Trophoblast cell (in vitro differentiated cells and primary cell): Measurements from ENCODE around the gene ARHGEF39.
A peak's percentile ranks its signal among the peaks of the same experiment; 100 is the strongest.

Source experiments
- DNase-seq, 2 donors: peaks; one replicate each; pipeline ENCODE4 v3.0.0-alpha.2; 2016
- H2AFZ ChIP-seq: 2 replicates; pipeline ENCODE4 v1.6.1; 2013; ENCODE audit warnings: low read length, moderate library complexity, mild to moderate bottlenecking; ENCODE audit not compliant: insufficient read depth, poor library complexity
- H2AK5ac ChIP-seq: 2 replicates; pipeline ENCODE4 v1.6.1; 2013; ENCODE audit warnings: mild to moderate bottlenecking, low read length
- H2BK120ac ChIP-seq: 2 replicates; pipeline ENCODE4 v1.6.1; 2013; ENCODE audit warnings: low read length, mild to moderate bottlenecking, moderate library complexity; ENCODE audit not compliant: insufficient read depth, poor library complexity
- H2BK12ac ChIP-seq: 2 replicates; pipeline ENCODE4 v1.6.1; 2013; ENCODE audit warnings: mild to moderate bottlenecking, low read length, moderate library complexity
- H2BK5ac ChIP-seq: 2 replicates; pipeline ENCODE4 v1.6.1; 2013; ENCODE audit warnings: low read length, low read depth, moderate library complexity, mild to moderate bottlenecking; ENCODE audit not compliant: poor library complexity
- H3K14ac ChIP-seq: 2 replicates; pipeline ENCODE4 v1.6.1; 2013; ENCODE audit warnings: mild to moderate bottlenecking, low read length
- H3K18ac ChIP-seq: 2 replicates; pipeline ENCODE4 v1.6.1; 2013; ENCODE audit warnings: mild to moderate bottlenecking, low read length
- H3K23ac ChIP-seq: 2 replicates; pipeline ENCODE4 v1.6.1; 2013; ENCODE audit warnings: low read length
- H3K27ac ChIP-seq: 2 replicates; pipeline ENCODE4 v1.5.1; 2013; ENCODE audit warnings: low read depth, mild to moderate bottlenecking, inconsistent platforms, low read length, moderate library complexity
- H3K27me3 ChIP-seq: 2 replicates; pipeline ENCODE4 v1.6.1; 2013; ENCODE audit warnings: inconsistent platforms, mild to moderate bottlenecking, low read length, moderate library complexity; ENCODE audit not compliant: insufficient read depth
- H3K36me3 ChIP-seq, 2 experiments: 1 replicate in 1 of 2; 2 replicates in 1 of 2; pipeline ENCODE4 v1.6.1; 2013; ENCODE audit warnings: low read length in 2 of 2, mild to moderate bottlenecking in 2 of 2, moderate library complexity in 1 of 2; ENCODE audit not compliant: insufficient read depth in 2 of 2, control insufficient read depth in 1 of 2
- H3K4ac ChIP-seq: 2 replicates; pipeline ENCODE4 v1.6.1; 2013; ENCODE audit warnings: low read depth, mild to moderate bottlenecking, low read length, moderate library complexity
- H3K4me1 ChIP-seq, 2 experiments: 1 replicate in 1 of 2; 2 replicates in 1 of 2; pipeline ENCODE4 v1.6.1; 2013; ENCODE audit warnings: low read length in 2 of 2, mild to moderate bottlenecking in 2 of 2, moderate library complexity in 1 of 2; ENCODE audit not compliant: insufficient read depth in 2 of 2, control insufficient read depth in 1 of 2
- H3K4me2 ChIP-seq: 2 replicates; pipeline ENCODE4 v1.6.1; 2013; ENCODE audit warnings: inconsistent platforms, mild to moderate bottlenecking, low read length, moderate library complexity
- H3K4me3 ChIP-seq: 2 replicates; pipeline ENCODE4 v1.5.1; 2013; ENCODE audit warnings: mild to moderate bottlenecking, low read depth, low read length, inconsistent platforms
- H3K79me1 ChIP-seq: one replicate; pipeline ENCODE4 v1.6.1; 2013; ENCODE audit warnings: low read length
- H3K79me2 ChIP-seq: 2 replicates; pipeline ENCODE4 v1.6.1; 2013; ENCODE audit warnings: low read length, mild to moderate bottlenecking; ENCODE audit not compliant: control insufficient read depth, insufficient read depth, poor library complexity
- H3K9ac ChIP-seq: 2 replicates; pipeline ENCODE4 v1.6.1; 2013; ENCODE audit warnings: mild to moderate bottlenecking, low read length
- H3K9me3 ChIP-seq: 2 replicates; pipeline ENCODE4 v1.6.1; 2013; ENCODE audit warnings: low read depth, mild to moderate bottlenecking, control low read depth, inconsistent platforms, low read length; ENCODE audit not compliant: insufficient read depth
- H4K12ac ChIP-seq: 2 replicates; pipeline ENCODE4 v1.6.1; 2013; ENCODE audit warnings: low read depth, mild to moderate bottlenecking, low read length, moderate library complexity
- H4K8ac ChIP-seq: 2 replicates; pipeline ENCODE4 v1.6.1; 2013; ENCODE audit warnings: low read depth, mild to moderate bottlenecking, low read length, moderate library complexity
- H4K91ac ChIP-seq: one replicate; pipeline ENCODE4 v1.6.1; 2013; ENCODE audit warnings: low read depth, mild to moderate bottlenecking, low read length, moderate library complexity
- WGBS: extraction: QIAGEN DNeasy Blood & Tissue Kit; methylation state at CpG from one replicate; pipeline ENCODE4 v1.1.7; 2013; ENCODE audit warnings: missing lambda C conversion rate; ENCODE audit not compliant: insufficient read length, insufficient coverage; ENCODE audit errors: extremely low coverage; 5-methylcytosine and 5-hydroxymethylcytosine counted together

The ARHGEF39 gene

GRCh38 chr9:35711501-35712428 is 46.8 kb upstream of the ARHGEF39 start:
- no peak overlapping the region for H3K4me2 ChIP-seq
- no peak overlapping the region for H3K14ac ChIP-seq
- H4K91ac ChIP-seq: no peak overlapping the region
- no peaks in the 10 kb centered on the region for H3K79me1 ChIP-seq
- no peaks in the 10 kb centered on the region for H3K27me3 ChIP-seq
- H2BK120ac ChIP-seq: no peak overlapping the region
- no peaks in the 10 kb centered on the region for H3K9me3 ChIP-seq
- H3K23ac ChIP-seq: no peak overlapping the region
- no peak overlapping the region for H2BK5ac ChIP-seq
- no CpG with 5 or more reads among the region's 21 CpGs for WGBS
- H3K4ac ChIP-seq: no peak overlapping the region
- no peak overlapping the region for H3K4me3 ChIP-seq
- no peak overlapping the region for H3K9ac ChIP-seq
- no peaks in the 10 kb centered on the region for H3K79me2 ChIP-seq
- no peak overlapping the region for H3K27ac ChIP-seq
- DNase-seq: peak; percentile 77 to 85
- no peak overlapping the region for H4K12ac ChIP-seq
- H2AFZ ChIP-seq: no peak overlapping the region
- H3K18ac ChIP-seq: no peak overlapping the region
- H3K36me3 ChIP-seq: peaks cover 66 to 75% of the 10 kb centered on the region in 2 experiments
- no peak overlapping the region for H2AK5ac ChIP-seq
- no peak overlapping the region for H2BK12ac ChIP-seq
- H4K8ac ChIP-seq: no peak overlapping the region
- no peaks in the 10 kb centered on the region for H3K4me1 ChIP-seq

- no peak overlapping the region for H3K4me3 ChIP-seq
- no peak overlapping the region for H3K14ac ChIP-seq
- peaks cover 70 to 76% of the 10 kb centered on the region in 2 experiments for H3K36me3 ChIP-seq
- H2BK120ac ChIP-seq: no peak overlapping the region
- H2BK12ac ChIP-seq: no peak overlapping the region
- H3K9ac ChIP-seq: no peak overlapping the region
- H4K8ac ChIP-seq: no peak overlapping the region
- H3K4me1 ChIP-seq: no peaks in the 10 kb centered on the region
- H3K23ac ChIP-seq: no peak overlapping the region
- no peaks in the 10 kb centered on the region for H3K9me3 ChIP-seq
- H3K27me3 ChIP-seq: no peaks in the 10 kb centered on the region
- H2AFZ ChIP-seq: no peak overlapping the region
- H3K4ac ChIP-seq: no peak overlapping the region
- no peak overlapping the region for H4K91ac ChIP-seq
- H3K79me1 ChIP-seq: no peaks in the 10 kb centered on the region
- no peak overlapping the region for H3K18ac ChIP-seq
- no peaks in the 10 kb centered on the region for H3K79me2 ChIP-seq
- no peak overlapping the region for H3K4me2 ChIP-seq
- H4K12ac ChIP-seq: no peak overlapping the region
- DNase-seq: no peak
- H2AK5ac ChIP-seq: no peak overlapping the region
- H2BK5ac ChIP-seq: no peak overlapping the region
- H3K27ac ChIP-seq: no peak overlapping the region
- no CpG with 5 or more reads among the region's 7 CpGs for WGBS
These were observed 46.0 kb upstream of the ARHGEF39 start for GRCh38 chr9:35710818-35711500.

GRCh38 chr9:35708146-35708545 is 43.2 kb upstream of the ARHGEF39 start:
- H2BK12ac ChIP-seq: no peak overlapping the region
- no peak overlapping the region for H2BK120ac ChIP-seq
- H3K79me2 ChIP-seq: no peaks in the 10 kb centered on the region
- no peak overlapping the region for H3K4me2 ChIP-seq
- H3K4me3 ChIP-seq: no peak overlapping the region
- no peak overlapping the region for H3K9ac ChIP-seq
- no peak overlapping the region for H4K91ac ChIP-seq
- H3K79me1 ChIP-seq: no peaks in the 10 kb centered on the region
- peaks cover 1% of the 10 kb centered on the region for H3K9me3 ChIP-seq
- no peak overlapping the region for H3K23ac ChIP-seq
- no peak overlapping the region for H2BK5ac ChIP-seq
- no peak overlapping the region for H4K8ac ChIP-seq
- no peaks in the 10 kb centered on the region for H3K4me1 ChIP-seq
- no peak overlapping the region for H2AK5ac ChIP-seq
- no peak overlapping the region for H3K27ac ChIP-seq
- WGBS: no CpG with 5 or more reads among the region's 4 CpGs
- no peak overlapping the region for H3K14ac ChIP-seq
- no peak overlapping the region for H2AFZ ChIP-seq
- H3K18ac ChIP-seq: no peak overlapping the region
- H3K27me3 ChIP-seq: no peaks in the 10 kb centered on the region
- no peak for DNase-seq
- no peak overlapping the region for H4K12ac ChIP-seq
- no peak overlapping the region for H3K4ac ChIP-seq
- H3K36me3 ChIP-seq: peaks cover 80 to 84% of the 10 kb centered on the region in 2 experiments

- no peak overlapping the region for H3K4me2 ChIP-seq
- H3K4me3 ChIP-seq: no peak overlapping the region
- H3K9me3 ChIP-seq: peaks cover 1% of the 10 kb centered on the region
- H3K14ac ChIP-seq: no peak overlapping the region
- no peak overlapping the region for H4K8ac ChIP-seq
- no peak overlapping the region for H2BK5ac ChIP-seq
- H3K18ac ChIP-seq: no peak overlapping the region
- no peaks in the 10 kb centered on the region for H3K79me1 ChIP-seq
- no CpG with 5 or more reads among the region's 10 CpGs for WGBS
- no peak overlapping the region for H2AFZ ChIP-seq
- H3K4ac ChIP-seq: no peak overlapping the region
- H3K79me2 ChIP-seq: no peaks in the 10 kb centered on the region
- no peak overlapping the region for H2BK120ac ChIP-seq
- no peaks in the 10 kb centered on the region for H3K27me3 ChIP-seq
- H3K4me1 ChIP-seq: no peaks in the 10 kb centered on the region
- H3K9ac ChIP-seq: no peak overlapping the region
- H2AK5ac ChIP-seq: no peak overlapping the region
- peaks cover 77 to 82% of the 10 kb centered on the region in 2 experiments for H3K36me3 ChIP-seq
- H4K12ac ChIP-seq: no peak overlapping the region
- no peak overlapping the region for H3K23ac ChIP-seq
- no peak overlapping the region for H2BK12ac ChIP-seq
- no peak overlapping the region for H3K27ac ChIP-seq
- H4K91ac ChIP-seq: no peak overlapping the region
- DNase-seq: no peak
These were observed 42.0 kb upstream of the ARHGEF39 start for GRCh38 chr9:35706951-35707350.
